ENCODE measurements around the gene CEP57L1. TPM values are rescaled to one million over a fixed set of nuclear protein-coding genes. Genes with fewer than 3 reads are reported as not detected.
A peak's percentile ranks its signal among the peaks of the same experiment; 100 is the strongest.

The CEP57L1 gene
- total RNA-seq, 1 experiment from 2014 or later = 37.6 TPM

- BruUV-seq (replicated peaks) = no TSS peak
- Histone ChIP-seq H3K4me3 (ENCODE audit: low read depth in 2 of 2, low read length in 2 of 2) (peak within 1 kb of the TSS; percentile 64 to 89), H3K27ac (ENCODE audit: low read length) (peak within 1 kb of the TSS; percentile 96), H3K27me3 (ENCODE audit: control insufficient read depth, insufficient read depth, low read length) (no peaks in the 10 kb centered on the region), H3K36me3 (ENCODE audit: control insufficient read depth, insufficient read depth, low read length) (no peaks in the 10 kb centered on the region), H3K4me1 (ENCODE audit: control insufficient read depth, insufficient read depth, low read length) (peaks cover 18% of the 10 kb centered on the region), H3K9me3 (ENCODE audit: control insufficient read depth, insufficient read depth, low read depth, low read length) (no peaks in the 10 kb centered on the region)
- ATAC-seq (peak; percentile 92), DNase-seq (ENCODE audit: low read depth, low spot score) (peak; percentile 46)
- in situ Hi-C loops (cut with HindIII; ENCODE audit: low pct_unique_long_range_greater_than_20kb, low sequenced_read_pairs) = no loop called here
- intact Hi-C loops (cut with micrococcal nuclease; ENCODE audit: unreplicated experiment) = loop anchor here (2.0 kb wide), 1 partner anchor 288 kb away; the partner anchor contains the start of gene CD164
- ChIA-PET POLR2A (interaction anchor here (0.6 to 1.5 kb wide), 25 partner anchors 8 to 1780 kb away, joined by 3 to 8 read pairs (median 4); partner anchors contain the start of genes ARMC2, OSTM1 and SMPD2), CTCF (interaction anchor here (0.6 to 0.9 kb wide), 6 partner anchors 79 to 1174 kb away, joined by 3 to 6 read pairs (median 5); partner anchors contain the start of gene CD164)
- peak; percentile 16; the same call in 1 of the 2 replicates for TF ChIP-seq CTCF (IDR thresholded peaks at IDR 0.05)
- TF ChIP-seq POLR2AphosphoS5 (IDR thresholded peaks at IDR 0.05; ENCODE audit: low read depth, low read length) = peak; percentile 75
- peak; percentile 51; the same call in 1 of the 2 replicates for TF ChIP-seq SIN3A (IDR thresholded peaks at IDR 0.05; ENCODE audit: borderline replicate concordance, insufficient read depth, low read depth, low read length)
- TF ChIP-seq TCF7L2 (IDR thresholded peaks at IDR 0.05; ENCODE audit: low read depth, low read length) = no peak
- 0 out of 4 replicates have a peak, but pooled peaks of 1 of the 2 experiments have one; percentile 15 for TF ChIP-seq REST (IDR thresholded peaks at IDR 0.05; ENCODE audit: insufficient read depth in 1 of 2, low read depth in 2 of 2, low read length in 1 of 2)
These were observed 781 bp upstream of the CEP57L1 start, which contains the start of gene SESN1 for GRCh38 chr6:109094416-109095035. Gene SESN1 (minus strand): TSS chr6:109094846. CDS start chr6:109094073, 773 bp downstream.

- no TSS peak for BruUV-seq (replicated peaks)
- ATAC-seq (no peak), DNase-seq (ENCODE audit: low read depth, low spot score) (no peak)
- H3K9me3 ChIP-seq (ENCODE audit: control insufficient read depth, insufficient read depth, low read depth, low read length) = no peaks in the 10 kb centered on the region
- in situ Hi-C loops (cut with HindIII; ENCODE audit: low pct_unique_long_range_greater_than_20kb, low sequenced_read_pairs) (no loop called here), intact Hi-C loops (cut with micrococcal nuclease; ENCODE audit: unreplicated experiment) (loop anchor here (2.0 kb wide), 1 partner anchor 287 kb away; the partner anchor contains the start of gene CD164)
- CTCF ChIA-PET = no interaction called here
- POLR2A ChIA-PET = no interaction called here
- H3K36me3 ChIP-seq (ENCODE audit: control insufficient read depth, insufficient read depth, low read length) = no peaks in the 10 kb centered on the region
- peak overlapping the region; percentile 96 for H3K27ac ChIP-seq (ENCODE audit: low read length)
- H3K27me3 ChIP-seq (ENCODE audit: control insufficient read depth, insufficient read depth, low read length) = no peaks in the 10 kb centered on the region
- TF ChIP-seq TCF7L2 (IDR thresholded peaks at IDR 0.05; ENCODE audit: low read depth, low read length) = no peak
- TF ChIP-seq CTCF (IDR thresholded peaks at IDR 0.05) = no peak
- no peak for TF ChIP-seq SIN3A (IDR thresholded peaks at IDR 0.05; ENCODE audit: borderline replicate concordance, insufficient read depth, low read depth, low read length)
- TF ChIP-seq REST (IDR thresholded peaks at IDR 0.05; ENCODE audit: insufficient read depth in 1 of 2, low read depth in 2 of 2, low read length in 1 of 2) = no peak
- TF ChIP-seq POLR2AphosphoS5 (IDR thresholded peaks at IDR 0.05; ENCODE audit: low read depth, low read length) = no peak
- peak overlapping the region; percentile 64 to 89 for H3K4me3 ChIP-seq (ENCODE audit: low read depth in 2 of 2, low read length in 2 of 2)
- H3K4me1 ChIP-seq (ENCODE audit: control insufficient read depth, insufficient read depth, low read length) = peaks cover 18% of the 10 kb centered on the region
These were observed 453 bp downstream of the CEP57L1 start for GRCh38 chr6:109095835-109096084.

Measured in Panc1 (cell line).